IPS-18a (cell line): ENCODE data around the gene CSRP3.

Experiments used
- H3K27ac ChIP-seq: one replicate; pipeline ENCODE4 v1.5.1; 2013; ENCODE audit warnings: low read length
- H3K27me3 ChIP-seq: one replicate; pipeline ENCODE4 v1.6.1; 2013; ENCODE audit warnings: mild to moderate bottlenecking, low read length; ENCODE audit not compliant: control insufficient read depth, insufficient read depth
- H3K36me3 ChIP-seq: one replicate; pipeline ENCODE4 v1.6.1; 2013; ENCODE audit warnings: low read depth, low read length; ENCODE audit not compliant: control insufficient read depth
- H3K4me1 ChIP-seq: one replicate; pipeline ENCODE4 v1.6.1; 2013; ENCODE audit warnings: low read depth, low read length; ENCODE audit not compliant: control insufficient read depth
- H3K4me3 ChIP-seq: one replicate; pipeline ENCODE4 v1.5.1; 2013; ENCODE audit warnings: low read length
- H3K9ac ChIP-seq: one replicate; pipeline ENCODE4 v1.6.1; 2013; ENCODE audit warnings: mild to moderate bottlenecking, low read length, moderate library complexity
- H3K9me3 ChIP-seq: one replicate; pipeline ENCODE4 v1.6.1; 2013; ENCODE audit warnings: low read depth, low read length; ENCODE audit not compliant: control insufficient read depth

The CSRP3 gene

GRCh38 chr11:19201737-19202605 lies at the start of gene CSRP3:
Gene CSRP3, minus strand, starts transcription at chr11:19201983. Its CDS starts 9,535 bp downstream, at chr11:19192448.
- no peaks in the 10 kb centered on the region for H3K27me3 ChIP-seq
- no peaks in the 10 kb centered on the region for H3K4me1 ChIP-seq
- no peaks in the 10 kb centered on the region for H3K9me3 ChIP-seq
- no peak within 1 kb of the TSS for H3K27ac ChIP-seq
- H3K4me3 ChIP-seq, result no peak within 1 kb of the TSS
- no peaks in the 10 kb centered on the region for H3K36me3 ChIP-seq
- H3K9ac ChIP-seq, result no peak within 1 kb of the TSS

- H3K4me3 ChIP-seq, result no peak overlapping the region
- H3K36me3 ChIP-seq, result no peaks in the 10 kb centered on the region
- no peak overlapping the region for H3K9ac ChIP-seq
- H3K27ac ChIP-seq, result no peak overlapping the region
- no peaks in the 10 kb centered on the region for H3K4me1 ChIP-seq
- H3K9me3 ChIP-seq, result no peaks in the 10 kb centered on the region
- H3K27me3 ChIP-seq, result no peaks in the 10 kb centered on the region
Observed at GRCh38 chr11:19251577-19251976, 49.8 kb upstream of the CSRP3 start.

GRCh38 chr11:19246816-19247215 lies 45.0 kb upstream of the CSRP3 start:
- H3K4me3 ChIP-seq, result no peak overlapping the region
- H3K36me3 ChIP-seq, result no peaks in the 10 kb centered on the region

GRCh38 chr11:19245351-19245750 lies 43.6 kb upstream of the CSRP3 start:
- H3K9me3 ChIP-seq, result no peaks in the 10 kb centered on the region
- peaks cover 3% of the 10 kb centered on the region for H3K4me1 ChIP-seq

More at GRCh38 chr11:19246816-19247215, 45.0 kb upstream of the CSRP3 start:
- Histone ChIP-seq H3K27ac (no peak overlapping the region), H3K9me3 (no peaks in the 10 kb centered on the region), H3K27me3 (peaks cover 30% of the 10 kb centered on the region), H3K4me1 (peaks cover 3% of the 10 kb centered on the region), H3K9ac (no peak overlapping the region)

GRCh38 chr11:19244621-19245020 lies 42.8 kb upstream of the CSRP3 start:
- Histone ChIP-seq H3K4me3 (no peak overlapping the region), H3K36me3 (no peaks in the 10 kb centered on the region), H3K4me1 (peaks cover 3% of the 10 kb centered on the region), H3K27me3 (peaks cover 31% of the 10 kb centered on the region), H3K9me3 (no peaks in the 10 kb centered on the region), H3K9ac (no peak overlapping the region), H3K27ac (no peak overlapping the region)

More at GRCh38 chr11:19245351-19245750, 43.6 kb upstream of the CSRP3 start:
- no peak overlapping the region for H3K4me3 ChIP-seq
- H3K36me3 ChIP-seq, result no peaks in the 10 kb centered on the region
- H3K27me3 ChIP-seq, result peaks cover 31% of the 10 kb centered on the region
- no peak overlapping the region for H3K9ac ChIP-seq
- H3K27ac ChIP-seq, result no peak overlapping the region

GRCh38 chr11:19244084-19244483 lies 42.3 kb upstream of the CSRP3 start:
- Histone ChIP-seq H3K27ac (no peak overlapping the region), H3K36me3 (peaks cover under 1% of the 10 kb centered on the region), H3K4me1 (peaks cover 3% of the 10 kb centered on the region), H3K9ac (no peak overlapping the region), H3K9me3 (no peaks in the 10 kb centered on the region), H3K4me3 (no peak overlapping the region), H3K27me3 (peaks cover 31% of the 10 kb centered on the region)

DNA sequence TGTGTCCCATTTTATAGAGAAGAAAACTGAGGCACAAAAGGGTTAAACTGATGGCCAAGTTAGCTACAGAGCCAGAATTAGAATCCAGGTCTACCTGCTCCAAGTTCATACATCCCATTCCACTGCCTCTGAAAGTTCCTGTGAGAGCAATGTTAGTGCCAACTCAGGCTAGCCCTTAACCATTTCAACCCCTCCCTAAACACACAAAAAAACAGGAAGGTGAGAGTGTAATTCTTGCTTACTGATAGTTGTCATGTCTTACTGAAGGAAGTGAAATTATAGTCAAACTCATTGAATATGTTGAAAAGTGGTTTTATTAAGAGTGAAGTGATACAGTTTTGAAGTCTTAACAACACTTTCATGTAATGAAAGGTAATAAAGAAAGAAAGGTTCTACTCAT lies 41.8 kb upstream of the CSRP3 start:
- Histone ChIP-seq H3K27ac (no peak overlapping the region), H3K4me1 (peaks cover 3% of the 10 kb centered on the region), H3K36me3 (peaks cover 3% of the 10 kb centered on the region), H3K4me3 (no peak overlapping the region), H3K9ac (no peak overlapping the region), H3K27me3 (peaks cover 31% of the 10 kb centered on the region), H3K9me3 (no peaks in the 10 kb centered on the region)

DNA sequence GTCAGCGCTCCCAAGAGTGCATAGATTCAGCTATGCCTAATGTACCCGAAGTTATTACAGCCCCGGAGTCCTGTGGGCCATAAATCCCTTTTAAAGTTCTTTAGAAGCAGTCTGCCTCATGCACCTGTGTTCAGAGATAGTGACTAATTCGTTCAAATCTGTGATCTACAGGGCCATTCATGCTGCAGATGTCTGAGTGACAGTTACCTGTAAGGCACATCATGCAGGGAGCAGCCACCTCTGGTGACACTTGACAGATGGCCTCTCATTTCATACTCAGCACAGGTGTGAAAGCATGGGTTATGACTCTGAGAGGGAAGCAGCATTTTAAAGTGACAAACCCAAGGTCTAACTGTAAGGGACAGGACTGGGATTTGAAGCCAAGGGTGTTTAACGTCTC lies 41.4 kb upstream of the CSRP3 start:
- no peak overlapping the region for H3K4me3 ChIP-seq
- H3K27ac ChIP-seq, result no peak overlapping the region
- peaks cover 3% of the 10 kb centered on the region for H3K4me1 ChIP-seq
- H3K36me3 ChIP-seq, result peaks cover 3% of the 10 kb centered on the region
- H3K9ac ChIP-seq, result no peak overlapping the region
- no peaks in the 10 kb centered on the region for H3K9me3 ChIP-seq
- peaks cover 31% of the 10 kb centered on the region for H3K27me3 ChIP-seq

GRCh38 chr11:19242179-19242932 lies 40.6 kb upstream of the CSRP3 start:
- Histone ChIP-seq H3K27ac (no peak overlapping the region), H3K9ac (peak overlapping the region; percentile 57), H3K9me3 (no peaks in the 10 kb centered on the region), H3K27me3 (peaks cover 31% of the 10 kb centered on the region), H3K4me1 (peaks cover 3% of the 10 kb centered on the region), H3K4me3 (peak overlapping the region; percentile 93), H3K36me3 (peaks cover 9% of the 10 kb centered on the region)

GRCh38 chr11:19241260-19242178 lies 39.7 kb upstream of the CSRP3 start:
- peak overlapping the region; percentile 57 for H3K9ac ChIP-seq
- H3K27ac ChIP-seq, result no peak overlapping the region
- peaks cover 31% of the 10 kb centered on the region for H3K27me3 ChIP-seq
- peaks cover 3% of the 10 kb centered on the region for H3K4me1 ChIP-seq
- H3K36me3 ChIP-seq, result peaks cover 17% of the 10 kb centered on the region
- H3K9me3 ChIP-seq, result no peaks in the 10 kb centered on the region
- H3K4me3 ChIP-seq, result peak overlapping the region; percentile 93
